ENCODE results near the gene CACNA1H. TPM values are rescaled to one million over a fixed set of nuclear protein-coding genes. Genes with fewer than 3 reads are reported as not detected.

The CACNA1H gene
- total and polyA plus RNA-seq, 2 donors (not counting 3 experiments of a cell fraction or from before 2014, with no cell fraction given): 0.03 TPM; not detected in 1

DNA sequence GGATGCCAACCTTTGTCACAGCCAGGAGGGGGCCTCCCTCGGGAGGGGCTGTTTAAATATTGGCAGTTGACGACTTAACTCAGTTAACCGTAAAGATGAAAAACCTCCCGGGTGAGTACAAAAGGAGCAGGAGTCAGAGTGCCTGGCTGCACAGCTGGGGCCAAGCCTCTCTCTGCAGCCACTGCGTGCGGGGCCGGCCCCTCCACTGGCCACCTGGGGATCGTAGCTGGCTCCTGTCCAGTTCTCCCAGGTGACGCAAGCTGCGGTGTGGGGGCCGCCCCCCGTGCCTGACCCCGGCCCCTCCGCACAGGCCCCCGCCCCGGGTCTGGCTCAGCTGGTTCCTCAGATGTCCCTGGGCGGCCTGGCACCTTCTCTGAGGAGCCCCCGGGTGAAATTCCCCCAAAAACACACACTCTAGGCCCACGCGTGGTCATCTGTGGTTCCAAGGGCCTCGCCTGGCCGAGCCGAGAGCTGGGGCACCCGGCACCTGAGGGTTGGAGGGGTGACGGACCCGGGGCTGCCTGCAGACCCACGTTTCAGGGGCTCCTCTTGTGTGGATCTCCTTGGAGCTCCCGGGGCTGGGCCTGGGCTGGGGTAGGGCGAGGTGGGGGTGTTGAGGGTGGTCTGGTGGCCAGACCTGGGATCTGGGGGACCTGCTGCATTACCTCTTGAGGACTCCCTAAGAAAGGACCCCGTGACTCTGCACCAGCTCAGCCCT, 7.4 kb upstream of the CACNA1H start:
- CTCF ChIA-PET: no interaction called here
- dilution Hi-C loops (cut with MboI; ENCODE audit: extremely low pct_ligation_motif_present, low sequenced_read_pairs): no loop called here
- no peak for DNase-seq (ENCODE audit: low read depth, low spot score)
- Histone ChIP-seq H3K4me3 (replicated peaks in 1 of 3; ENCODE audit: insufficient read depth in 1 of 3, low read depth in 1 of 3, low read length in 3 of 3) (no peak overlapping the region), H3K9me3 (replicated peaks; ENCODE audit: control insufficient read depth, insufficient read depth, low read length) (no peaks in the 10 kb centered on the region), H3K79me2 (ENCODE audit: control insufficient read depth, insufficient read depth, low read length) (no peaks in the 10 kb centered on the region), H2AFZ (ENCODE audit: low read depth, low read length) (no peak overlapping the region), H3K4me1 (ENCODE audit: control insufficient read depth, extremely low read depth, insufficient read depth, low read length) (no peaks in the 10 kb centered on the region), H3K36me3 (ENCODE audit: control insufficient read depth in 2 of 2, extremely low read depth in 1 of 2, insufficient read depth in 2 of 2, low read length in 2 of 2) (no peaks in the 10 kb centered on the region), H3K9ac (replicated peaks; ENCODE audit: extremely low read depth, insufficient read depth, low read length) (no peak overlapping the region), H3K9me1 (replicated peaks; ENCODE audit: control insufficient read depth, extremely low read depth, insufficient read depth, low read length) (no peaks in the 10 kb centered on the region), H3K27ac (ENCODE audit: insufficient read depth, low read depth, low read length) (no peak overlapping the region), H3K4me2 (ENCODE audit: insufficient read depth, low read length) (no peak overlapping the region), H3K27me3 (ENCODE audit: control insufficient read depth in 2 of 2, insufficient read depth in 2 of 2, low read length in 2 of 2) (no peaks in the 10 kb centered on the region), H4K20me1 (replicated peaks; ENCODE audit: control insufficient read depth, extremely low read depth, insufficient read depth, low read length) (no peaks in the 10 kb centered on the region)
- intact Hi-C loops (cut with micrococcal nuclease): no loop called here
- no peak for FAIRE-seq
- no TSS peak for BruUV-seq (replicated peaks)
- POLR2A ChIA-PET: no interaction called here
- no peak for TF ChIP-seq GATA2 (IDR thresholded peaks at IDR 0.05; ENCODE audit: insufficient read depth, insufficient read length, low read depth, low read length)

DNA sequence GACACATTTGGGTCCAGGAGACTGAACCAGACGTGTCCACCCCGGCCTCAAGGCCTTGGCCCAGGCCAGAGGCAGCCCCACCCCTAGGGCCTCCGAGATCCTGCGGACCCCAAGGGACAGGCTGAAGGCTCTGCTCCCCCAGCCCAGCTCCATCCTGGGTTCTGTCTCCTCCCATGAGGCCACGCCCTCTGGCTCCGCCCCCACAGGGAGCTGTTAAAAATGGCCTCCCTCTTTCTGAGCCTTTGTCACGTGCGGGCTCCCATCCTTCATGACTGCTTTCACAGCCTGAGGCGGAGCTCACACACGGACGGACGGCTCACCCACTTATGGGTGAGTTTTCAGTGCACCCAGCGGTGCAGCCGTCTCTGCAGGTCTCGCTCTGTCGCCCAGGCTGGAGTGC, 6.5 kb upstream of the CACNA1H start:
- Histone ChIP-seq H3K9ac (replicated peaks; ENCODE audit: extremely low read depth, insufficient read depth, low read length) (no peak overlapping the region), H4K20me1 (replicated peaks; ENCODE audit: control insufficient read depth, extremely low read depth, insufficient read depth, low read length) (no peaks in the 10 kb centered on the region), H3K4me2 (ENCODE audit: insufficient read depth, low read length) (no peak overlapping the region), H3K4me3 (replicated peaks in 1 of 3; ENCODE audit: insufficient read depth in 1 of 3, low read depth in 1 of 3, low read length in 3 of 3) (no peak overlapping the region), H2AFZ (ENCODE audit: low read depth, low read length) (no peak overlapping the region), H3K27ac (ENCODE audit: insufficient read depth, low read depth, low read length) (no peak overlapping the region), H3K27me3 (ENCODE audit: control insufficient read depth in 2 of 2, insufficient read depth in 2 of 2, low read length in 2 of 2) (peaks cover 1% of the 10 kb centered on the region in 2 experiments), H3K36me3 (ENCODE audit: control insufficient read depth in 2 of 2, extremely low read depth in 1 of 2, insufficient read depth in 2 of 2, low read length in 2 of 2) (no peaks in the 10 kb centered on the region), H3K9me3 (replicated peaks; ENCODE audit: control insufficient read depth, insufficient read depth, low read length) (no peaks in the 10 kb centered on the region), H3K4me1 (ENCODE audit: control insufficient read depth, extremely low read depth, insufficient read depth, low read length) (no peaks in the 10 kb centered on the region), H3K9me1 (replicated peaks; ENCODE audit: control insufficient read depth, extremely low read depth, insufficient read depth, low read length) (no peaks in the 10 kb centered on the region), H3K79me2 (ENCODE audit: control insufficient read depth, insufficient read depth, low read length) (no peaks in the 10 kb centered on the region)
- dilution Hi-C loops (cut with MboI; ENCODE audit: extremely low pct_ligation_motif_present, low sequenced_read_pairs): no loop called here
- POLR2A ChIA-PET: no interaction called here
- FAIRE-seq (no peak), DNase-seq (ENCODE audit: low read depth, low spot score) (no peak)
- TF ChIP-seq GATA2 (IDR thresholded peaks at IDR 0.05; ENCODE audit: insufficient read depth, insufficient read length, low read depth, low read length) (no peak), POLR2AphosphoS5 (IDR thresholded peaks at IDR 0.05; ENCODE audit: insufficient read depth, low read depth, low read length) (no peak), FOS (IDR thresholded peaks at IDR 0.05; ENCODE audit: borderline replicate concordance, insufficient read depth, low read length) (no peak), POLR2A (IDR thresholded peaks at IDR 0.05; ENCODE audit: low read depth, low read length) (no peak), JUN (IDR thresholded peaks at IDR 0.05; ENCODE audit: borderline replicate concordance, insufficient read depth, insufficient read length, low read depth) (no peak), MAX (IDR thresholded peaks at IDR 0.05; ENCODE audit: insufficient read depth, insufficient read length) (no peak), EZH2 (IDR thresholded peaks at IDR 0.05; ENCODE audit: borderline replicate concordance, low read depth, low read length, severe bottlenecking) (no peak), MYC (IDR thresholded peaks at IDR 0.05; ENCODE audit: low read depth, low read length) (no peak)
- TF ChIP-seq, protein P1, sequence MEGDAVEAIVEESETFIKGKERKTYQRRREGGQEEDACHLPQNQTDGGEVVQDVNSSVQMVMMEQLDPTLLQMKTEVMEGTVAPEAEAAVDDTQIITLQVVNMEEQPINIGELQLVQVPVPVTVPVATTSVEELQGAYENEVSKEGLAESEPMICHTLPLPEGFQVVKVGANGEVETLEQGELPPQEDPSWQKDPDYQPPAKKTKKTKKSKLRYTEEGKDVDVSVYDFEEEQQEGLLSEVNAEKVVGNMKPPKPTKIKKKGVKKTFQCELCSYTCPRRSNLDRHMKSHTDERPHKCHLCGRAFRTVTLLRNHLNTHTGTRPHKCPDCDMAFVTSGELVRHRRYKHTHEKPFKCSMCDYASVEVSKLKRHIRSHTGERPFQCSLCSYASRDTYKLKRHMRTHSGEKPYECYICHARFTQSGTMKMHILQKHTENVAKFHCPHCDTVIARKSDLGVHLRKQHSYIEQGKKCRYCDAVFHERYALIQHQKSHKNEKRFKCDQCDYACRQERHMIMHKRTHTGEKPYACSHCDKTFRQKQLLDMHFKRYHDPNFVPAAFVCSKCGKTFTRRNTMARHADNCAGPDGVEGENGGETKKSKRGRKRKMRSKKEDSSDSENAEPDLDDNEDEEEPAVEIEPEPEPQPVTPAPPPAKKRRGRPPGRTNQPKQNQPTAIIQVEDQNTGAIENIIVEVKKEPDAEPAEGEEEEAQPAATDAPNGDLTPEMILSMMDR (IDR thresholded peaks at IDR 0.05; ENCODE audit: extremely low read depth in 1 of 2, insufficient read depth in 1 of 2, low read depth in 1 of 2, low read length in 2 of 2): no peak
- CTCF ChIA-PET: no interaction called here
- intact Hi-C loops (cut with micrococcal nuclease): no loop called here
- BruUV-seq (replicated peaks): no TSS peak

All from endothelial cell of umbilical vein (primary cell).